Cortex of kidney (tissue), 1 donor: ENCODE results near the gene ST6GALNAC4.

Source experiments
- DNase-seq: peaks from one replicate; lab custom pipeline; 2025; lab: John Stamatoyannopoulos, UW

Gene ST6GALNAC4

GRCh38 chr9:127912296-127912695 is 4.5 kb downstream of the ST6GALNAC4 start:
- no peak for DNase-seq

GRCh38 chr9:127910613-127911205 is 6.1 kb downstream of the ST6GALNAC4 start:
- DNase-seq: no peak

GRCh38 chr9:127909839-127910273 is 7.0 kb downstream of the ST6GALNAC4 start:
- DNase-seq: no peak

GRCh38 chr9:127908660-127908926 is 8.2 kb downstream of the ST6GALNAC4 start:
- DNase-seq: no peak

- no peak for DNase-seq
Observed at GRCh38 chr9:127907867-127908659, 8.8 kb downstream of the ST6GALNAC4 start.

GRCh38 chr9:127905788-127906191 is 11.1 kb downstream of the ST6GALNAC4 start:
- no peak for DNase-seq

- DNase-seq: no peak
Observed at GRCh38 chr9:127905004-127905728, 11.7 kb downstream of the ST6GALNAC4 start.

GRCh38 chr9:127904561-127905003 is 12.3 kb downstream of the ST6GALNAC4 start:
- no peak for DNase-seq

- DNase-seq: no peak
Observed at GRCh38 chr9:127903557-127904475, 13.0 kb downstream of the ST6GALNAC4 start.

- no peak for DNase-seq
Observed at GRCh38 chr9:127899128-127899943, 17.5 kb downstream of the ST6GALNAC4 start, which contains the start of gene ST6GALNAC6. Gene ST6GALNAC6, minus strand, starts transcription at chr9:127899603. Its CDS starts 1,622 bp downstream, at chr9:127897981.

GRCh38 chr9:127898433-127899127 is 18.3 kb downstream of the ST6GALNAC4 start:
- no peak for DNase-seq

- DNase-seq: no peak
Observed at GRCh38 chr9:127897193-127897692, 19.6 kb downstream of the ST6GALNAC4 start.

GRCh38 chr9:127896395-127897192 is 20.2 kb downstream of the ST6GALNAC4 start:
- DNase-seq: no peak

- no peak for DNase-seq
Observed at GRCh38 chr9:127895811-127896210, 21.0 kb downstream of the ST6GALNAC4 start.

- no peak for DNase-seq
Observed at GRCh38 chr9:127893392-127893791, 23.4 kb downstream of the ST6GALNAC4 start.

GRCh38 chr9:127892831-127893230 is 24.0 kb downstream of the ST6GALNAC4 start:
- DNase-seq: no peak

- no peak for DNase-seq
Observed at GRCh38 chr9:127890053-127890452, 26.8 kb downstream of the ST6GALNAC4 start.

- DNase-seq: no peak
Observed at GRCh38 chr9:127887792-127888191, 29.0 kb downstream of the ST6GALNAC4 start.

- no peak for DNase-seq
Observed at GRCh38 chr9:127886401-127886972, 30.4 kb downstream of the ST6GALNAC4 start.
